Peyer's patch (tissue), 4 donors: ENCODE measurements around the gene MYRIP.

ENCODE experiments used
- POLR2A ChIP-seq, 2 donors: fragments of 450-650 bp; IDR thresholded peaks; one replicate each; pipeline ENCODE4 v1.5.1; 2017; ENCODE audit warnings: antibody characterized with exemption in 2 of 2, mild to moderate bottlenecking in 2 of 2, moderate library complexity in 2 of 2
- TF ChIP-seq, protein P1 (sequence below), 6 experiments: fragments of 450-650 bp in 4 of 6; fragments of 200-600 bp in 2 of 6; sonication (generic) in 1 of 6; IDR thresholded peaks; one replicate each; pipeline ENCODE4 v1.5.1; 2017 to 2019; ENCODE audit warnings: antibody characterized with exemption in 6 of 6, mild to moderate bottlenecking in 3 of 6, moderate library complexity in 1 of 6

DNA sequence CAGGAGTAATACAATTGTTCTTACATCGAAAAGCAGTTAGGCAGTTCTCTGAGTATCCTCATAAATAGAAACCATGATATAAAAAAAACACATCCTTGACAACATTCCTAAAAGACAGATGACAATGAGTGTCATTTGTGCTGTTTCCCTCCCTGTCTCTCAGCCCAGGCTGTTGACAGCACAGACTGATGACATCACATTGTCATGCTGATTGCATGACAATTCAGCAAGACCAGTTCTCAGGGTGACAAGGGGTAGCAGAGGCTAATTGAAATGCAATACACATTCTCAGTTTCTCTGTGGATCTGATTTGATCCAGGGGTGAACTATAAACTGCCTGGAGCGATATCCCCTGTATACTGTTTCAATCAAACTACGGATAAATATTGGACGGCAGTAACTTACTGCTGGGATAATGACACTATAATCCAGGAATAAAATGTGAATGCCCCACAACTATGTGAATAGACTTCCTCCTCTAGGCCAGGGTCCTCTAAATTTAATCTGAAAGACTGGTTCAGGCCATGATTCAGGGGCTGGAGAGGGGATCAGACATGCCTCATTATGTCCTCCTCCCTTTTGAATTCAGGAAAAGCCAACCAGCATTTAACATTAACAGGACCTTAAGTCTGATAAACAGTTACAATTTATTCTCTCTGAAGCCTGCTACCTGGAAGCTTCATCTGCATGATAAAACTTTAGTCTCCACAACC is 483.4 kb downstream of the MYRIP start:
- TF ChIP-seq, protein P1, sequence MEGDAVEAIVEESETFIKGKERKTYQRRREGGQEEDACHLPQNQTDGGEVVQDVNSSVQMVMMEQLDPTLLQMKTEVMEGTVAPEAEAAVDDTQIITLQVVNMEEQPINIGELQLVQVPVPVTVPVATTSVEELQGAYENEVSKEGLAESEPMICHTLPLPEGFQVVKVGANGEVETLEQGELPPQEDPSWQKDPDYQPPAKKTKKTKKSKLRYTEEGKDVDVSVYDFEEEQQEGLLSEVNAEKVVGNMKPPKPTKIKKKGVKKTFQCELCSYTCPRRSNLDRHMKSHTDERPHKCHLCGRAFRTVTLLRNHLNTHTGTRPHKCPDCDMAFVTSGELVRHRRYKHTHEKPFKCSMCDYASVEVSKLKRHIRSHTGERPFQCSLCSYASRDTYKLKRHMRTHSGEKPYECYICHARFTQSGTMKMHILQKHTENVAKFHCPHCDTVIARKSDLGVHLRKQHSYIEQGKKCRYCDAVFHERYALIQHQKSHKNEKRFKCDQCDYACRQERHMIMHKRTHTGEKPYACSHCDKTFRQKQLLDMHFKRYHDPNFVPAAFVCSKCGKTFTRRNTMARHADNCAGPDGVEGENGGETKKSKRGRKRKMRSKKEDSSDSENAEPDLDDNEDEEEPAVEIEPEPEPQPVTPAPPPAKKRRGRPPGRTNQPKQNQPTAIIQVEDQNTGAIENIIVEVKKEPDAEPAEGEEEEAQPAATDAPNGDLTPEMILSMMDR (IDR thresholded peaks at IDR 0.05) = no peak
- TF ChIP-seq POLR2A (IDR thresholded peaks at IDR 0.05) = no peak
